ENCODE data around the gene PDE6B. TPM values are rescaled to one million over a fixed set of nuclear protein-coding genes. Genes with fewer than 3 reads are reported as not detected.

The PDE6B gene
- total RNA-seq, 1 experiment from 2014 or later, result not detected

DNA sequence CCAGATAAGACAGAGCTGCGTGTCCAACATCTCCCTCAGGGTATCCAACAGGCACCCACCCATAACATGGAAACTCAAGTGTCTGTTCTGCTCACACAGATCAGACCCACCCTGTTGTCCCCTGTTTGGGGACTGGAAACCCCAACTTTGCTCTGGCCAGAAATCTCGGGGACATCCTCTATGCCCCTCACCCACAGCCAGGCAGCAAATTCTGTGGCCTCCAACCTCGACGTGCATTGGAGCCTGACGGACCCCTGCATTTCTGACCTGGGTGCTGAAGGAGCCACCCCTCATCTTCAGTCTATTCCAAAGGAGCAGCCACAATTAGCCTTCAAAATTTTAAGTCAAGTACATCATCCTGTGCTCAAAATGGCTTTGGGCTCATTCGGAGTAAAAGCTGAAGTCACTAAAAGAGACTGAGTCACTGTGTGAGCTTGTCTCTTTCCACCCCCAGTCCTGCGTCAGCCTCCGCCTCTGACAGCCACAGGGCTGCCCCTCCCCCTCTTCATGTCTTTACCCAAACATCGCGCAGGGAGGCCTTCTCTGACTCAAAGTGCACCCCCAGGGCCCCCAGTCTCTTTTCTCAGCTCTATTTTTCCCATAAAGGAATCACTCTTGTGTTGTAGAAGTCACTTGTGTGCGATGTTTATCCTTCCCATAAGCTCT lies 24.4 kb upstream of the PDE6B start:
- DNase-seq (ENCODE audit: low spot score), result no peak

DNA sequence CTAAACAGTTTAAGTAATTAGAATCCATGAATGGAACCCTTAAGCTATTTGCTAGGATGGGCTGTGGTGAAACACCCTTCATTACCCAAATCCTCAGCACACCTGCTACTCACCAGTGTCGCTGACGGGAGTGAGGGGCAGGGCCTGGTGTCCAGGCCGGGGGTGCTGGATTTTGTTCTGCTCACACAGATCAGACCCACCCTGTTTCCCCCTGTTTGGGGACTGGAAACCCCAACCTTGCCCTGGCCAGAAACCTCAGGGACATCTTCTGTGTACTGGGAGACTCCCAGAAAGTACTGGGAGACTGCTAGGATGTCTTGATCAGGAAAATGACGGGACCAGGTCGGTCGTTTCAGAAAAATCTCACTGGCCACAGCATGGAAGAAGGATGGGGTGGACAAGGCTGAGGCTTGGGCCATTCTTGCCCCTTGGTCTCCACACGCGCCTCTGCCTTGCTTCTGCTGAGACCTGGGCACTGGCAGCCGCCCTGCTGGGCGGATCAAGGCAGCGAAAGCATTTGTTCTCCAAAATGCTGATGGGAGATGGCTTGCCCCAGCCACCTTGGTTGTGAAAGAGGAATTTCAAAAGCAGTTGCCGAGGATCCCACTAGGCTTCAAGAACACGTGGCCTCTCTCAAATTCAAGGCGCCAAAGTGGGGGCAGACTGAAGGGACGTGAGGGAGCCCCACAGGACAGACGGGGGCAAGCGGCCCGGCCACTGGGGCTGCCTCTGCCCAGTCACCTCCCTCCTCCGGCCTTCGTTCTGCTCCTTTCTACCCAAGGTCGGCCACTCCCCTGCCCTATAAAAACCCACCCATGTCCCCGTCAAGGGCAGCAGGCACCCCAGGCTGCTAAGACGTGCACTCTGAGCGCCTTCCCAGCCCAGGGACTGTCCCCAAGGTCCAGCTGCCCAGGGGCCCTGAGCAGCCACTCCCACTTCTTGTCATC lies 23.5 kb upstream of the PDE6B start:
- DNase-seq (ENCODE audit: low spot score), result no peak

DNA sequence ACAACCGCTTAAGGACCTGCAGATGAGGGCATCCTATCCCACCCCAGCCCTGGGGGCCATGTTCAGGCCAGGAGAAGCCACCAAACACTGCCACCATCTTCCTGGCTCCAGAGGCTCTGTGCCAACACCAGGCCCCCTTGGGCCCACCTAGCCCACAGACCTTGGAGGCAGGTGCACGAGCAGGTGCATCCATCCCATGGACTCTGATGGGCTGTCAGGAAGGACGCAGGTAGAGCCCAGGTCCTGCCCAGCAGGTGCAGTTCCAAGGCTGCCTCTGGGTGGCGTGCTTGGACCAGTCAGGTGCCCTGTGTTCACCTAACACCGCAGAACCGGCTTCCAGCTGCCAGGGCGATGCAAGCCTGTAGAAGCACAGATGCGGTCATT lies 22.8 kb upstream of the PDE6B start:
- DNase-seq (ENCODE audit: low spot score), result no peak

DNA sequence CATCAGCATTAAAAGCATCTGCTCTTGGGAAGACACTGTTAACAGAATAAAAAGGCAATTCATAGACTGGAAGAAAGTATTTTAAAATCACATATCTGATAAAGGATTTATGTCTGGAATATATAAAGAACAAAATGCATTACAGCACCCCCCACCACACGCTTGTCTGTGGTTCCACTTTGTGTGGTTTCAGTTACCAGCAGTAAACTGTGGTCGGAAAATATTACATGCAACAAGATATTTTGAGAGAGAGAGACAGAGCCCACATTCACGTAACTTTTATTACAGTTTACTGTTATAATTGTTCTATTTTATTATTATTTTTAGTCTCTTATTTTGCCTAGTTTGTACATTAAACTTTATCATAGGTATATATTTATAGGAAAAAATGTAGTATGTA lies 21.2 kb upstream of the PDE6B start:
- DNase-seq (ENCODE audit: low spot score), result no peak

DNA sequence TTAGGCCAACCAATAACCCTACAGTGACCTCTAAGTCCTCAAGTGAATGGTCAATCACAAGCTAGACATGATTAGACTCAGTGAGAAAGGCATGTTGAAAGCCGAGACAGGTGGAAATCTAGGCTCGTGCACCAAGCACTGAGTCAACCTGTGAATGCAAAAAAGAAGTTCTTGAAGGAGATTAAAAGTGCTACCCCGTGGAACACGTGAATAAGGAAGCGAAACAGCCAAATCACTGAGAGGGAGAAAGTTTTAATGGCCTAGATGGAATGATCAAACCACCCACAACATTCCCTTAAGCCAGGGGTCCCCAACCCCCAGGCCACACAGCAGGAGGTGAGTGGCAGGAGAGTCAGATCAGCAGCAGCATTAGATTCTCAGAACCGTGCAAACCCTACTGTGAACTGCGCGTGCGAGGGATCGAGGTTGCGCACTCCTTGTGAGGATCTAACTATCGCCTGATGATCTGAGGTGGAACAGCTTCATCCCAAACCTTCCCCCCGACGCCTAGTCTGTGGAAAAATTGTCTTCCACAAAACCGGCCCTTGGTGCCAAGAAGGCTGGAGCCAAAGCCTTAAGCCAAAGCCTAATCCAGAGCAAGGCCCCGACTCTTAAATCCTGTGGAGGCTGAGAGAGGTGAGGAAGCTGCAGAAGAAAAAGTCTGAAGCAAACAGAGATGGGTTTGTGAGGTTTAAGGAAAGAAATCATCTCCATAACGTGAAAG lies 19.5 kb upstream of the PDE6B start:
- DNase-seq (ENCODE audit: low spot score), result no peak

GRCh38 chr4:608236-608635 lies 17.1 kb upstream of the PDE6B start:
- DNase-seq (ENCODE audit: low spot score), result no peak

- DNase-seq (ENCODE audit: low spot score), result no peak
Observed at GRCh38 chr4:609400-610050, 15.8 kb upstream of the PDE6B start.

GRCh38 chr4:610411-611261 lies 14.7 kb upstream of the PDE6B start:
- DNase-seq (ENCODE audit: low spot score), result peak; percentile 89

DNA sequence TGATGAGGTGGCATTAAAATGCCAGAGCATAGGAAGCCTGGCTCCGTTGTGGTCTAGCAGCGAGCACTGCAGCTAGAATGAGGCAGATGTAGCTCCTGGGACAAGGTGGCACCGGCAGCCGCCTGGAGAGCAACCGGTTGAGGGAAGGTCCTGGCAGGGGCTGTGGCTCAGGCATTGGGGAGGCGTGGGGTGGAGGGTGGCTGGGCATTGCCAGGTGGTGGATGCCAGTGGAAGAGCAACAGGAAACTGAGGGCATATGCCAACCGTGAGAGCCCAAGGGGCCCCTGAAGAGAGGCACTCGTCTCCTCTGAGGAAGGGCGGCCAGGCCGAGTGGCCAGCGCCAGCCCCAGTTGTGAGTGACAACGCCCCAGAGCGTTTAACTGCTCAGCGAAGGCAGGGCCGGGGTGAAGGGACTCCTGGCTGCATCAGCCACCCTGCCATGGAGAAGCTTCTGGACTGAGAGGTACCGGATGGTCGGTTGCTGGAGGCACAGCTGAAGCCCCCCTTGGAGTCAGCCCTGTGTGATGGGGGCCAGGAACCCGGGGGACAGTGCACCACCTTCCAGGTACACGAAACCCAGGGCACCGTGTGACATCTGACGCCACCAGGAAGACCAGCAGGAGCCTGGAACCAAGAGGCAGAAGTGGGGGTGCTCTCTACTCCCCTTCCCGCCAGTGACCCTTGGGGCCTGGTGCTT lies 13.2 kb upstream of the PDE6B start:
- DNase-seq (ENCODE audit: low spot score), result no peak

GRCh38 chr4:612749-613125 lies 12.6 kb upstream of the PDE6B start:
- no peak for DNase-seq (ENCODE audit: low spot score)

DNA sequence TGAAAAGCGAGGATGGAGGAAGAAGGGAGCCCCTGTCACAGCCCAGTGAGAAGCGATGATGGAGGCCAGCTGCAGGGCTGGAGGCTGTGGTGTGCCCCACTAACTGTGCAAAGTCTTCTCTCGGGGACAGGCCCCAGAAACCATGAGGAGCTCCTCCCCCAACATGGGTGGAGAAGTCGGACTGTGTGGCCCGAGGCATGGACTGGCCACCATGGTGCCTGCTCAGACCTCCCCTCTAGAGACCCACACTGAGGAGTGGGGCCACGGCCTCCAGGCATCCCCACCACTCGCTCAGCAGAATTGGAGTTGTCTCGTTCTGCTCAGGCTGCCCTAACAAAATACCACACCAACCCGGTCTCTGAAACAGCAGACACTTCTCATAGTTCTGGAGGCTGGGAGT lies 12.2 kb upstream of the PDE6B start:
- DNase-seq (ENCODE audit: low spot score), result no peak

DNA sequence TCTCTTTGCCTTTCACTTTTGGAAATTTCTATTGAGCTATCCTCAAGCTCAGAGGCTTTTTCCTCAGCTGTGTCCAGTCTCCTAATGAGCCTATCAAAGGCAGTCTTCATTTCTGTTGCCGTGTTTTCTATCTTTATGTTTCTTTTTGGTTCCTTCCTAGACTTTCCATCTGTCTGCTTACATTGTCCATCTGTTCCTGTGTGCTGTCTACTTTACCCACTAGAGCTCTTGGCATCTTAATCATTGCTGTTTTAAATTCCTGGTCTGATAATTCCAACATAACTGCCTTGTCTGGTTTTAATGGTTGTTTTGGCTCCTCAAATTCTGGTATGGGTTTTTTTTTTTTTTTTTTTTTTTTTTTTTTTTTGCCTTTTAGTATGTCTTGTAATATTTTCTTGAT lies 9.3 kb upstream of the PDE6B start:
- no peak for DNase-seq (ENCODE audit: low spot score)

GRCh38 chr4:616911-617643 lies 8.3 kb upstream of the PDE6B start:
- no peak for DNase-seq (ENCODE audit: low spot score)

GRCh38 chr4:617644-618641 lies 7.4 kb upstream of the PDE6B start:
- no peak for DNase-seq (ENCODE audit: low spot score)

GRCh38 chr4:620201-620600 lies 5.2 kb upstream of the PDE6B start:
- no peak for DNase-seq (ENCODE audit: low spot score)

DNA sequence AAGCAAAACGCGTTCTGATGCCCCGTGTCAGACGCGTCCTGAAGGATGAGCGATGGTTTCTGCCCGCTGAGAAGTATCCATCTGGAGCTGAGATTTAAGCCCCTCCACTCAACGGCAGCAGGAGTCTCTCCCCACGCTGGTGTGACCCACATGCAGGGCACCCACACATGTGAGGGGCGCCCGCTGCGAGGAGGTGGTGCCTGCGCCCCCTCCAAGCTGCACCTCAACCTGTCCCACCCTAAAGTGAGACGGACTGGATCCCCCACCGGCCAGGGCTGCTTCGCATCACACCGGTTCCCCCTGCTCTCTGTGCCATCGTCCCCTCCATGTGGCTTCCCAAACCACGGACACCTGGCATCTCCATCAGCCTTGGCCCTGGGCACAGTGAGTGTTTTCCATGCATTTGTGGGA lies 4.5 kb upstream of the PDE6B start:
- DNase-seq (ENCODE audit: low spot score), result no peak

- no peak for DNase-seq (ENCODE audit: low spot score)
Observed at GRCh38 chr4:621296-622070, 3.9 kb upstream of the PDE6B start.

Data from A172 (cell line).